Measurements from ENCODE around the gene CAPN12. TPM values are rescaled to one million over a fixed set of nuclear protein-coding genes. Genes with fewer than 3 reads are reported as not detected.

Gene CAPN12
- total and polyA plus RNA-seq, 2 of the 4 experiments (the other 2 are of a cell fraction): 0.18 to 0.97 TPM

- Histone ChIP-seq H4K5ac (ENCODE audit: low read depth, low read length) (no peak overlapping the region), H4K91ac (ENCODE audit: insufficient read depth, low read depth, low read length) (no peak overlapping the region), H3K27me3 (ENCODE audit: control insufficient read depth, insufficient read depth, low read length) (no peaks in the 10 kb centered on the region; the same call in 1 of the 2 replicates), H3K14ac (replicated peaks; ENCODE audit: low read depth, low read length) (no peak overlapping the region), H2AK5ac (ENCODE audit: low read depth, low read length) (no peak overlapping the region), H2BK120ac (ENCODE audit: low read depth, low read length) (no peak overlapping the region), H3K9me1 (ENCODE audit: insufficient read depth, low read length) (no peaks in the 10 kb centered on the region), H2AFZ (replicated peaks; ENCODE audit: low read length, poor library complexity) (peak overlapping the region; percentile 67), H3K36me3 (ENCODE audit: control insufficient read depth, insufficient read depth, low read length) (no peaks in the 10 kb centered on the region), H2BK5ac (ENCODE audit: low read depth, low read length, poor library complexity, severe bottlenecking) (no peak overlapping the region), H3K4me2 (ENCODE audit: low read depth, low read length) (no peak overlapping the region), H3K27ac (ENCODE audit: insufficient read depth, low read length) (no peak overlapping the region), H4K20me1 (ENCODE audit: insufficient read depth, low read length) (no peaks in the 10 kb centered on the region), H3K56ac (ENCODE audit: extremely low read depth, insufficient read depth, low read length) (no peak overlapping the region), H2AK9ac (replicated peaks; ENCODE audit: low read depth, low read length, poor library complexity) (no peak overlapping the region), H3K4me1 (ENCODE audit: control insufficient read depth, insufficient read depth, low read length) (no peaks in the 10 kb centered on the region), H3K9me3 (ENCODE audit: control insufficient read depth, insufficient read depth, low read length) (no peaks in the 10 kb centered on the region), H3K79me1 (ENCODE audit: low read depth in 1 of 2, low read length in 2 of 2) (no peaks in the 10 kb centered on the region), H3K4me3 (ENCODE audit: insufficient read depth, low read depth, low read length) (no peak overlapping the region), H2BK15ac (ENCODE audit: low read depth, low read length) (no peak overlapping the region), H3K23ac (ENCODE audit: low read depth, low read length) (no peak overlapping the region), H3K9ac (ENCODE audit: low read depth, low read length) (no peak overlapping the region), H2BK20ac (ENCODE audit: low read depth, low read length) (no peak overlapping the region), H3K18ac (ENCODE audit: low read depth, low read length) (no peak overlapping the region), H3K4ac (ENCODE audit: low read depth, low read length) (no peak overlapping the region), H4K8ac (ENCODE audit: low read depth in 2 of 2, low read length in 2 of 2) (no peak overlapping the region)
- dilution Hi-C loops (cut with HindIII; ENCODE audit: low sequenced_read_pairs, unreplicated experiment) (no loop called here), intact Hi-C loops (cut with micrococcal nuclease) (no loop called here), in situ Hi-C loops (cut with MboI; ENCODE audit: low sequenced_read_pairs) (loop anchor here (25.0 kb wide), 1 partner anchor 171 kb away; the partner anchor contains the start of gene CCER2)
- ATAC-seq (ENCODE audit: low read depth): no peak
- DNase-seq: no peak
- no peak for TF ChIP-seq FOS (IDR thresholded peaks at IDR 0.05; ENCODE audit: low read depth, low read length)
- no peak for TF ChIP-seq RAD21 (IDR thresholded peaks at IDR 0.05; ENCODE audit: low read length)
- no peak for TF ChIP-seq CHD1 (IDR thresholded peaks at IDR 0.05; ENCODE audit: low read depth, low read length)
- WGBS, 2 experiments (ENCODE audit: extremely low coverage in 2 of 2, insufficient read length in 1 of 2): 85% methylated on average over 15 of the region's 15 CpGs; no CpG with 5 or more reads in 1 of the 2 experiments
- no TSS peak for BruUV-seq (replicated peaks)
- POLR2A ChIA-PET (ENCODE audit: unreplicated experiment): no interaction called here
- CTCF ChIA-PET: no interaction called here
Observed at GRCh38 chr19:38741670-38742069, 2.6 kb downstream of the CAPN12 start.

All from IMR-90 (cell line).